MV-4-11 (cell line): ENCODE results near the gene POLD2.

Experiments used
- DNase-seq: peaks from one replicate; lab custom pipeline; 2025; lab: John Stamatoyannopoulos, UW

The POLD2 gene

DNA sequence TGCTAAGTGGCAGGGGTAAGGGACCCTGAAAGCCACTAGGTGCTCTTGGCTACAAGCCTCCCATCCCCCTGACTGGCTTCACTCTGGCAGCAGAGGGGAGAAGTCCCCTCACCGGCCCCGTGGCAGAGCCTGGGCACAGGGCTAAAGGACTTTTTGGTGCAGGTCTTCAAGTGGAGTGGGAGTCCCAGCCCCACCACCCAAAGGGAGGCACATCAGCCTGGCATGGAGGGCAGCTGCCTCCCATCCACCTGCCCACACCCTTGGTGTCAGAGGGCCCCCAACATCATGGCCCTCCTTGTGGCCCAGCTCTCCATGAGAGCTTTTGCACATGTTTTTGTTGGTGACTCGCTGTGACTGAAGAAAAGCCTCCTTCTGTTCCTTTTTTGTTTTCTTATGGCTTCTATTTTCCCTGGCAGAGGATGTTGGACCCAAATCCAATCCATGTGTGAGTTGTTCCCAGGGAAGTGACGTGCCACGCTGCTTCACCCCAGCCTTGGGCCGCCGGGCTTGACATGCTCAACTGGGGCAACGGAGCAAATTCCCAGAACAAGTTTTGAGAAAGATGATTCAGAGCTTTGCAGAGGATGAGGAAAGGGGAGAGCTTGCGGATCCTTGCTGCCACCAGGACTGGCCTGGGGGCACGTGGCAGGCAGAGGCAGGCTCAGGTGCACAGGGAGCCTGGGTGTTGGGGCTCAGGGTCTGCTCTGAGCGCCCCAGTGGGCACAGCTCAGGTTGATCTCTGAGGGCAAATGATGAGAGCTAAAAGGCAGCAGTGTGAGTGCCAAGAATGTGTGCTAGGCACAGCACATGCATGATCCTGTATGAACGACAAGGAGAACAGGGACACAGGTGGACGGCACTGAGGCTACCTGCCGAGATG is 21.1 kb downstream of the POLD2 start:
- no peak for DNase-seq

DNA sequence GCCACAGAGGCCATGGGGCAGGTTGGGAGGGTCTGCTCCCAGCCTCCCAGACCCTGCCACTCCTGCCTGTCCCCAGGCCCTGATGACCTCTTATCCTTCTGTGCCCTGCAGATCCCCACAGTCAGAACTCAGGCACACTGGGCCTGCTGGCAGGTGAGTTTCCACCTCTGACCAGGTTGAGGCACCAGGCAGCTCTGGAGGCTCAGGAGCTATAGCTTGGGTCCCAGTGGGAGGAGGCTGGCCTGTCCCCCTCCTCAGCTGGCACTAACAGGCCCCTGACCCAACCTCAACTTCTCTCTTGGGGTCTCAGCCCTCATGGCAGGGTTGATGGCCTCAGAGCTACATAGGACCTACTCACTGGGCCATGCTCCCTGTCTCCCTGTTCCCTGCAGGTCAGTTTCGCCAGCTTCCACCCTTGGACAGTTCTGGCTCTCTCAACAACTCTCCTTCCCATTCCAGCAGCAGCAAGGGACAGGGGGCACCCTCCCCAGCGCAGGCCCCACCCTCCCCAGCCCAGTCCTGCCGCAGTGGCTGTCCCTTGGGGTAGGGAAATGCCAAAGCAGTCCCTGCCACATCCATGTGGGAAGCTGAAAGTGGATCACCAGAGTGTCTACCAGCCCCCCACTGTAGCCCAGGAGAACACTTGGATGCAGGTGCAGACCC is 21.9 kb downstream of the POLD2 start:
- DNase-seq: no peak

- DNase-seq: peak; percentile 10
Observed at GRCh38 chr7:44100458-44101302, 22.7 kb downstream of the POLD2 start.

DNA sequence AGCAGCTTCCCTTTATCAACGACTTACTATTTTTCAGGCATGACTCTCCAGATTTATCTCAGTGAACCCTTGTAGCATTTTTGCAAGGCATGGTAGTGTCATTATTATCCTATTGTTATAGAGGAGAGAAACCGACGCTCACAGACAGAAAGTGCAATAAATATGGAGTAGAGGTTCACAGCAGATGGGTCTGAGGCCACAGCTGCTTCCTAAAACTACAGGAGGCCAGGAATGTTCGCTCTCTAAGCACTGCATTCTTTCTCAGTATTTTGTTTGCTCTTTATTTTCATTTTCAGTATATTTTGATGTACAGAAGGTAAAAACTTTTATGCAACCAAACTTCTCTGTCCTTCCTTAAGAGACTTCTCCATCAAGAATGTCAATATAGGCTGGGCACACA is 23.7 kb downstream of the POLD2 start:
- peak; percentile 2 for DNase-seq

GRCh38 chr7:44098092-44099068 is 25.0 kb downstream of the POLD2 start:
- DNase-seq: peak; percentile 15

- DNase-seq: peak; percentile 91
Observed at GRCh38 chr7:44097064-44097932, 26.1 kb downstream of the POLD2 start.

DNA sequence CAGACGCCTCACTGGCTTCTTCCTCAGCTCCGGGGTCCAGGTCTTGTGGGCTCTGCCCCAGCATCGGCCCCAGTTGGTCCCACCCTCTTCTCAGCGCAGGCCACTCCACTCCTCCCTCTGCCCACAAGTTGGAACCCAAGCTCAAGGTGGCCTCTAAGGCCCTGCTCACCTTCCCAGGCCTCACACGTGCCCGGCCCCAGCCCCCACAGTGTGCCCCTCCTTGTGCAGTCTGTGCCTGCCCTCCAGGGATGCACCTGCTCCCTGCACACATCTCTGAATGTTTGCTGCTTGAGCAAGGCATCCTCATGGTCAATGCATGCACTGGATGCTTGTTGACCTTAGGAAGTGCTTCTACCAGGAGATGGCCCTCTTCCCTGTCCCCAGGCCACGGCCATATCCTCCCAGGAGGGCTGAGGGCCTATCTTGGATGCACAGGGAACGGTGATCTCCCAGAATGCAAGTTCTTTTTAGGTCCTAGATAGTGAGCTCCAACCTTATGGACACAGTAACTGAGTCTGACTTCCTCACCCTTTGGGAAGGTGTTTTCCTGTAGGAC is 26.9 kb downstream of the POLD2 start:
- no peak for DNase-seq

GRCh38 chr7:44095781-44096180 is 27.6 kb downstream of the POLD2 start:
- DNase-seq: no peak

- DNase-seq: no peak
Observed at GRCh38 chr7:44094883-44095592, 28.3 kb downstream of the POLD2 start.

DNA sequence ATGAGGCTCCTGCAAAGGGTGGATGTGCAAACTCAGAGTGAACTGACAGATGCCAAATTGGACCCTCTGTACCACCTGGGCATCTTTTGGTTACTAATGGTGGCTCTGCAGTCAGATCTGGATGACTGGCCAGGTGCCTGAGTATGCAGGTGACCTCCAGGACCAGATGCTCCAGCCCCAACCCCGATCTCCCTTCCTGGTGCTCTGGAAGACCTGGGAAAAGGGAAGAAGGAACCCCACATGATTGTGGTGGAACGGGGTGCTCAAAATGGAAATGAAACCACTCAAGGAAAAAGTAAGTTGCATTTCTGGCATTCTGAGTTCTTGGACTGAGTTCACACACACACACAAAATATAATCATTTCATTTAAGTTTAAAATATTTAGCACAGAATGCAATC is 29.0 kb downstream of the POLD2 start:
- DNase-seq: peak; percentile 7

- DNase-seq: peak; percentile 5
Observed at GRCh38 chr7:44093102-44093641, 30.2 kb downstream of the POLD2 start.

GRCh38 chr7:44087911-44088838 is 35.2 kb downstream of the POLD2 start:
- DNase-seq: no peak

GRCh38 chr7:44086627-44087026 is 36.7 kb downstream of the POLD2 start:
- DNase-seq: no peak

GRCh38 chr7:44085546-44085945 is 37.8 kb downstream of the POLD2 start:
- no peak for DNase-seq

- no peak for DNase-seq
Observed at GRCh38 chr7:44084701-44085100, 38.6 kb downstream of the POLD2 start.

GRCh38 chr7:44083796-44084195 is 39.6 kb downstream of the POLD2 start:
- no peak for DNase-seq

- peak; percentile 99 for DNase-seq
Observed at GRCh38 chr7:44082541-44083207, 40.7 kb downstream of the POLD2 start.
